DOHH2 (cell line): ENCODE results near the gene STOML3.
"Not testable (repeated sequence)": the region's sequence is repeated elsewhere in the genome, so short reads cannot be mapped to it uniquely, and the experiment has no call there.

Source experiments
- H3F3A ChIP-seq: fragments of 200-600 bp; sonication (generic), shearing (Covaris generic); 2 replicates; pipeline ENCODE4 v1.6.0; 2016; ENCODE audit warnings: antibody characterized with exemption, mild to moderate bottlenecking; ENCODE audit not compliant: control insufficient read depth, insufficient read depth
- H3K27ac ChIP-seq: fragments of 200-600 bp; sonication (generic); 2 replicates; pipeline ENCODE4 v1.5.1; 2014; ENCODE audit warnings: low read depth, mild to moderate bottlenecking, low read length, moderate library complexity
- H3K27me3 ChIP-seq: fragments of 200-600 bp; sonication (generic); 2 replicates; pipeline ENCODE4 v1.6.1; 2014; ENCODE audit warnings: mild to moderate bottlenecking, low read length, mixed read lengths; ENCODE audit not compliant: control insufficient read depth
- H3K36me3 ChIP-seq: fragments of 200-600 bp; sonication (generic); 2 replicates; pipeline ENCODE4 v1.6.1; 2014; ENCODE audit warnings: mild to moderate bottlenecking, low read length, moderate library complexity, mixed read lengths; ENCODE audit not compliant: control insufficient read depth
- H3K4me1 ChIP-seq: fragments of 200-600 bp; sonication (generic); 2 replicates; pipeline ENCODE4 v1.6.1; 2014; ENCODE audit warnings: mild to moderate bottlenecking, low read length, mixed read lengths; ENCODE audit not compliant: control insufficient read depth
- H3K4me2 ChIP-seq: fragments of 200-600 bp; sonication (generic); 2 replicates; pipeline ENCODE4 v1.6.0; 2014; ENCODE audit warnings: mild to moderate bottlenecking, low read length, moderate library complexity
- H3K4me3 ChIP-seq: fragments of 200-600 bp; sonication (generic); 2 replicates; pipeline ENCODE4 v1.5.1; 2014; ENCODE audit warnings: mild to moderate bottlenecking, low read length, mixed read lengths
- H3K79me2 ChIP-seq: fragments of 200-600 bp; sonication (generic); 2 replicates; pipeline ENCODE4 v1.6.1; 2014; ENCODE audit warnings: mild to moderate bottlenecking, low read length, mixed read lengths; ENCODE audit not compliant: control insufficient read depth
- H3K9me2 ChIP-seq: fragments of 200-600 bp; sonication (generic); replicated peaks from 2 replicates; pipeline ENCODE4 v1.6.1; 2014; ENCODE audit warnings: mild to moderate bottlenecking, low read length, mixed read lengths; ENCODE audit not compliant: control insufficient read depth
- H3K9me3 ChIP-seq: fragments of 200-600 bp; sonication (generic); 2 replicates; pipeline ENCODE4 v1.6.1; 2014; ENCODE audit warnings: antibody characterized with exemption, low read length, mixed read lengths; ENCODE audit not compliant: control insufficient read depth, insufficient read depth
- H4K20me1 ChIP-seq: fragments of 200-600 bp; sonication (generic); 2 replicates; pipeline ENCODE4 v1.6.0; 2014; ENCODE audit warnings: low read depth, mild to moderate bottlenecking, antibody characterized with exemption, low read length, moderate library complexity; ENCODE audit not compliant: control insufficient read depth, insufficient read depth
- EZH2phosphoT487 ChIP-seq: fragments of 200-600 bp; sonication (generic); IDR thresholded peaks from 2 replicates; pipeline ENCODE4 v1.6.1; 2017; ENCODE audit warnings: borderline replicate concordance, mild to moderate bottlenecking, antibody characterized with exemption, low read length, moderate library complexity, mixed read lengths
- TF ChIP-seq, protein P1 (sequence below): fragments of 200-600 bp; sonication (generic); IDR thresholded peaks from one replicate; pipeline ENCODE4 v1.5.1; 2014; ENCODE audit warnings: antibody characterized with exemption, mild to moderate bottlenecking, low read depth, low read length; ENCODE audit not compliant: poor library complexity, severe bottlenecking

STOML3 gene

DNA sequence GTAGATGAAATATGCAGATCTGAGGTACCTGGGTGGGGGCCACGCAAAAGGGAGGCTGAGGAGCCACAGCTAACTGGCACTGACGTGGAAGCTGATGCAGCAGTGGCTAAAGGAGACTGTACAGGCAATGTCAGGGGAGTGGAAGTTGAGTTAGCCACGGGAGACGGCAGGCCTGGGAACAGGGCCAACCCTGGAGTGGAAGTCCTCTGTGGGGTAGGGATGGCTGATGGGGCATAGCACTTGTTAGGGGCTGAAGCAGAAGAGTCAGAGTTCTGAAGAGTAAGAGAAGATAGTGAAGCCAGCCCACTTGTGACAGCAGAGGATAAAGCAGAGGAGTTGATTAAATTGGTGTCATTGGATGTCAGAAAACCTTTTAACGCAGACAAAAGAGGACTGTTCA lies 22.8 kb upstream of the STOML3 start:
- TF ChIP-seq, protein P1, sequence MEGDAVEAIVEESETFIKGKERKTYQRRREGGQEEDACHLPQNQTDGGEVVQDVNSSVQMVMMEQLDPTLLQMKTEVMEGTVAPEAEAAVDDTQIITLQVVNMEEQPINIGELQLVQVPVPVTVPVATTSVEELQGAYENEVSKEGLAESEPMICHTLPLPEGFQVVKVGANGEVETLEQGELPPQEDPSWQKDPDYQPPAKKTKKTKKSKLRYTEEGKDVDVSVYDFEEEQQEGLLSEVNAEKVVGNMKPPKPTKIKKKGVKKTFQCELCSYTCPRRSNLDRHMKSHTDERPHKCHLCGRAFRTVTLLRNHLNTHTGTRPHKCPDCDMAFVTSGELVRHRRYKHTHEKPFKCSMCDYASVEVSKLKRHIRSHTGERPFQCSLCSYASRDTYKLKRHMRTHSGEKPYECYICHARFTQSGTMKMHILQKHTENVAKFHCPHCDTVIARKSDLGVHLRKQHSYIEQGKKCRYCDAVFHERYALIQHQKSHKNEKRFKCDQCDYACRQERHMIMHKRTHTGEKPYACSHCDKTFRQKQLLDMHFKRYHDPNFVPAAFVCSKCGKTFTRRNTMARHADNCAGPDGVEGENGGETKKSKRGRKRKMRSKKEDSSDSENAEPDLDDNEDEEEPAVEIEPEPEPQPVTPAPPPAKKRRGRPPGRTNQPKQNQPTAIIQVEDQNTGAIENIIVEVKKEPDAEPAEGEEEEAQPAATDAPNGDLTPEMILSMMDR, result no peak
- TF ChIP-seq EZH2phosphoT487, result no peak
- H3K36me3 ChIP-seq, result peaks cover 83% of the 10 kb centered on the region
- H3K4me3 ChIP-seq, result no peak overlapping the region

DNA sequence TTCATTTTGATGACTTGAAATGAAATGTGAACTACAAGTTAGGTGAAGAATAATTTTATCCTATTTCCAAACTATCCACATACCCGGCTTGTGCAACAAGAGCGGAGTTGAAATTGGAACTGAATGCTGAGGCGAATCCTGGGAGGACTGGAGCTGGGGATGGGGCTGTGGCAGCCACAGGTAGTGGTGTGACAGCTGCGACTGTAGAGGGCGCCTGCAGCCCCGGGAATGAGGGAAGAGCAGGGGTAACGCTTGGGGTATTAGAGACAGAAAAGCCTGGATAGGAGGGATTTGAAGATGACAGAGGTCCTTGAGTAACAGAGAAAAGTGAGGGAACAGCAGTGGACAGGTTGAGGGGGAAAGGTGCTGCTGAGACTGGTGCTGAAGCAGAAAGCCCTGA lies 22.0 kb upstream of the STOML3 start:
- Histone ChIP-seq H4K20me1 (no peaks in the 10 kb centered on the region), H3K79me2 (no peaks in the 10 kb centered on the region), H3K27ac (no peak overlapping the region), H3K4me3 (no peak overlapping the region), H3K36me3 (peaks cover 77% of the 10 kb centered on the region), H3K9me3 (no peaks in the 10 kb centered on the region), H3K4me2 (no peak overlapping the region), H3K9me2 (no peaks in the 10 kb centered on the region), H3K27me3 (no peaks in the 10 kb centered on the region), H3K4me1 (no peaks in the 10 kb centered on the region), H3F3A (no peaks in the 10 kb centered on the region)
- TF ChIP-seq, protein P1, result no peak
- TF ChIP-seq EZH2phosphoT487, result no peak

More for the DNA sequence above, 22.8 kb upstream of the STOML3 start:
- no peak overlapping the region for H3K27ac ChIP-seq
- H3K9me3 ChIP-seq, result no peaks in the 10 kb centered on the region
- H4K20me1 ChIP-seq, result no peaks in the 10 kb centered on the region
- H3F3A ChIP-seq, result no peaks in the 10 kb centered on the region
- no peaks in the 10 kb centered on the region for H3K79me2 ChIP-seq
- no peaks in the 10 kb centered on the region for H3K9me2 ChIP-seq
- H3K4me2 ChIP-seq, result no peak overlapping the region
- no peaks in the 10 kb centered on the region for H3K27me3 ChIP-seq
- no peaks in the 10 kb centered on the region for H3K4me1 ChIP-seq

DNA sequence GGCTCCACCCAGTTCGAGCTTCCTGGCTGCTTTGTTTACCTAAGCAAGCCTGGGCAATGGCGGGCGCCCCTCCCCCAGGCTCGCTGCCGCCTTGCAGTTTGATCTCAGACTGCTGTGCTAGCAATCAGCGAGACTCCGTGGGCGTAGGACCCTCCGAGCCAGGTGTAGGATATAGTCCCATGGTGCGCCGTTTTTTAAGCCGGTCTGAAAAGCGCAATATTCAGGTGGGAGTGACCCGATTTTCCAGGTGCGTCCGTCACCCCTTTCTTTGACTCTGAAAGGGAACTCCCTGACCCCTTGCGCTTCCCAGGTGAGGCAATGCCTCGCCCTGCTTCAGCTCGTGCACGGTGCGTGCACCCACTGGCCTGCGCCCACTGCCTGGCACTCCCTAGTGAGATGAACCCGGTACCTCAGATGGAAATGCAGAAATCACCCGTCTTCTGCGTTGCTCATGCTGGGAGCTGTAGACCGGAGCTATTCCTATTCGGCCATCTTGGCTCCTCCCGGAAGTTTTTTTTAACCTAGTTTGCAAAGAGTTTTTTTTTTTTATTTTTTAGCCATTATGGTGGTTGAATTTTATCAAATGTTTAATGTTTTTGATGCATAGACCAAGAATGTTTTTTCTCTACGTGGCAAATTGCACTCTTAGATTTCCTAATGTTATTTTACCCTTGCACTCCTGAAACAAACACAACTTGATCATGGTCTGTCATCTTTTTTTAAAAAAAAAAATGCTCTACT lies 15.9 kb upstream of the STOML3 start:
- H3K27me3 ChIP-seq, H4K20me1 ChIP-seq, H3K4me2 ChIP-seq, H3F3A ChIP-seq, H3K79me2 ChIP-seq, H3K4me3 ChIP-seq, H3K9me3 ChIP-seq, H3K27ac ChIP-seq, H3K9me2 ChIP-seq, H3K4me1 ChIP-seq: not testable (repeated sequence)
- peaks cover 21% of the 10 kb centered on the region for H3K36me3 ChIP-seq

DNA sequence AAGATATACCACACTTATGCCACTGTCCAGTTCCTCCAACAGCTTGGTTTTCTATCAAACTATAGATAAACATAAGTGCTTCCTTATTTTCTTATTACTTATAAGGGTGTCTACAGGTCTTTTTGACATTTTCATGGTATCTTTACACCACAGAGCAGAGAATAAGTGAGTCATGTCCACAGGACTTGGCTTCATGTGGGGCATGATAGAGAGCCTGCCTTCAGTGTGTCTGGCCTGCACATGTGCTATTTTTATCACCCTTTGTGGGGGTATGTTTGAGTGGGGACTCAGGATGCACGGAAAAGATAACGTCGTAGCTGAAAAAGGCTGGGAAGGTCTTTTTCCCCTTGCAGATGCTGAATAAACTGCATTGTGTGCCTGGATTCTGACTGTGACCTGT lies 8.1 kb upstream of the STOML3 start:
- Histone ChIP-seq H3K27me3 (no peaks in the 10 kb centered on the region), H3K36me3 (no peaks in the 10 kb centered on the region), H3K9me2 (no peaks in the 10 kb centered on the region), H4K20me1 (no peaks in the 10 kb centered on the region), H3K9me3 (no peaks in the 10 kb centered on the region), H3K79me2 (no peaks in the 10 kb centered on the region), H3K27ac (no peak overlapping the region), H3K4me1 (no peaks in the 10 kb centered on the region), H3K4me3 (no peak overlapping the region), H3F3A (no peaks in the 10 kb centered on the region), H3K4me2 (no peak overlapping the region)
- no peak for TF ChIP-seq EZH2phosphoT487
- TF ChIP-seq, protein P1, result no peak
